Breast epithelium (tissue), 4 donors: ENCODE results near the gene ITPR2. TPM values are rescaled to one million over a fixed set of nuclear protein-coding genes. Genes with fewer than 3 reads are reported as not detected.
A peak's percentile ranks its signal among the peaks of the same experiment; 100 is the strongest.

Experiments
- DNase-seq, 2 donors: peaks; one replicate each; pipeline ENCODE4 v3.0.0-alpha.2; 2019; ENCODE audit warnings: low spot score in 2 of 2
- H3K27ac ChIP-seq, 2 donors: fragments of 200-600 bp; sonication (generic) in 1 of 2; one replicate each; pipeline ENCODE4 v1.5.1; 2016 to 2019; ENCODE audit warnings: mild to moderate bottlenecking in 1 of 2
- H3K27me3 ChIP-seq, 2 donors: fragments of 200-600 bp; sonication (generic) in 1 of 2; one replicate each; pipeline versions ENCODE4 v1.5.1 to v1.6.0; 2017 to 2019; ENCODE audit warnings: control low read depth in 1 of 2, mild to moderate bottlenecking in 1 of 2
- H3K36me3 ChIP-seq: fragments of 200-600 bp; one replicate; pipeline ENCODE4 v1.5.1; 2019
- H3K4me1 ChIP-seq, 2 donors: fragments of 200-600 bp; sonication (generic); one replicate each; pipeline ENCODE4 v1.5.1; 2016 to 2019; ENCODE audit warnings: control low read depth in 1 of 2
- H3K4me3 ChIP-seq, 3 donors: fragments of 200-600 bp; sonication (generic); 1 replicate in 2 of 3; 2 replicates in 1 of 3; pipeline ENCODE4 v1.5.1; 2016 to 2019; ENCODE audit warnings: mild to moderate bottlenecking in 3 of 3, moderate library complexity in 2 of 3
- H3K9me3 ChIP-seq, 2 donors: fragments of 200-600 bp; sonication (generic) in 1 of 2; one replicate each; pipeline ENCODE4 v1.5.1; 2016 to 2019; ENCODE audit warnings: control low read depth in 1 of 2
- POLR2A ChIP-seq: fragments of 450-650 bp; IDR thresholded peaks from one replicate; pipeline ENCODE4 v1.6.1; 2016; ENCODE audit warnings: antibody characterized with exemption, mild to moderate bottlenecking, moderate library complexity
- POLR2AphosphoS5 ChIP-seq, 3 donors: sonication (generic); formaldehyde crosslinking; IDR thresholded peaks; one replicate each; pipeline ENCODE4 v1.6.1; 2017; ENCODE audit warnings: antibody characterized with exemption in 3 of 3
- intact Hi-C: fragments of 100-400 bp; cut with DNase I; formaldehyde crosslinking; loops from one replicate; pipeline ENCODE4 v1.15.1; 2023; ENCODE audit warnings: low total_unique reads
- total RNA-seq, 3 donors: library from RNA; depleted of rRNA; stranded (reverse); fragments of >200 nt; gene quantifications; one replicate each; pipeline ENCODE4 v1.1.0, GENCODE V29; 2016
- TF ChIP-seq, protein P1 (sequence below), 3 donors: fragments of 450-650 bp; IDR thresholded peaks; one replicate each; pipeline ENCODE4 v1.5.1; 2016 to 2017; ENCODE audit warnings: antibody characterized with exemption in 3 of 3, mild to moderate bottlenecking in 3 of 3, moderate library complexity in 3 of 3

ITPR2 gene
- total RNA-seq, 3 donors from 2014 or later: 47.2 to 95.0 (median 66.5) TPM

DNA sequence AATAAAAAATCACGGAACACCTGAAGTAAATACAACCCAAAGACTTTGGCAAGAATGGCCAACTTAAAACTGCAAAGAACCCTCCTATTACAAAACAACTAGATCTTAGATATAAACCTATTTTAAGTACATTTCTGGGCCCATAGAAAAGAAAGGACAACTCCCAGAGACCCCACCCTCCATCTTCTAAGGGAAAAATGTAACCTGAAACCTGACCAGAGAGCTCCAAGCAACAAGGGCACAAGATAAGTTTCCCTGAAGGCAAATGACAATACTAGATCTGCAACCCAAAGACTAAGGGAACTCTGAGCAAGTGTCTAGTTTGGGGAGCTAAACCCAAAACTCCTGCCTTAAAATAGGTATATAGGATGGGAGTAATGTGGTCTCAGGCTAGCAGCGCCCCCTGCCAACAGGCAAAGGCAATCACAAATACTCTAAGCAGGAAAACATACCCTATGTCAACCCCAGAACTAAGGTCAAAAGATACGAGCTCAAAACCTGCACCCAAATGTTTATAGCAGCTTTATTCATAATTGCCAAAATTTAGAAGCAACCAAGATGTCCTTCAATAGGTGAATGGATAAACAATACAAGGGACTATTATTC, 218.9 kb downstream of the ITPR2 start:
- TF ChIP-seq, protein P1, sequence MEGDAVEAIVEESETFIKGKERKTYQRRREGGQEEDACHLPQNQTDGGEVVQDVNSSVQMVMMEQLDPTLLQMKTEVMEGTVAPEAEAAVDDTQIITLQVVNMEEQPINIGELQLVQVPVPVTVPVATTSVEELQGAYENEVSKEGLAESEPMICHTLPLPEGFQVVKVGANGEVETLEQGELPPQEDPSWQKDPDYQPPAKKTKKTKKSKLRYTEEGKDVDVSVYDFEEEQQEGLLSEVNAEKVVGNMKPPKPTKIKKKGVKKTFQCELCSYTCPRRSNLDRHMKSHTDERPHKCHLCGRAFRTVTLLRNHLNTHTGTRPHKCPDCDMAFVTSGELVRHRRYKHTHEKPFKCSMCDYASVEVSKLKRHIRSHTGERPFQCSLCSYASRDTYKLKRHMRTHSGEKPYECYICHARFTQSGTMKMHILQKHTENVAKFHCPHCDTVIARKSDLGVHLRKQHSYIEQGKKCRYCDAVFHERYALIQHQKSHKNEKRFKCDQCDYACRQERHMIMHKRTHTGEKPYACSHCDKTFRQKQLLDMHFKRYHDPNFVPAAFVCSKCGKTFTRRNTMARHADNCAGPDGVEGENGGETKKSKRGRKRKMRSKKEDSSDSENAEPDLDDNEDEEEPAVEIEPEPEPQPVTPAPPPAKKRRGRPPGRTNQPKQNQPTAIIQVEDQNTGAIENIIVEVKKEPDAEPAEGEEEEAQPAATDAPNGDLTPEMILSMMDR (IDR thresholded peaks at IDR 0.05): peak in 2 of 3 donors; percentile 18 to 23
- no peak for TF ChIP-seq POLR2A
- TF ChIP-seq POLR2AphosphoS5 (IDR thresholded peaks at IDR 0.05): no peak
- H3K4me3 ChIP-seq: no peak overlapping the region

DNA sequence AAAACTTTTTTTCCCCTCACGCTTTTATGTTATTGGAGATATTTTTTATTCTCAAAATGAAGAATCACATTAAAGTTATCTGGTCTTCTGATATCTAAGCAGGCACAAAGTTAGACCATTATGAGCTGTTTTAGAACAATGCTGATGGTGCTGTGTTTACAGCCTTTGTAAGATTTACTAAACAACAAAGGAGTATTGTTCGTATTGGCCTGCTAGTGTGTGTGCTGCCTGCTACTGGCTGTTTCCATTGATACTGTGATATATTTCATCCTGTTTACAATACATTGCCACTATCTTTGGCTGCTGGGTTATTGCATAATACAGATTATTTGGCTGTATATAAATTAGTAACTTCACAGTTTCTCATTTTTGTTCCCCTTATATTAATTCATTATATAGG, 220.8 kb downstream of the ITPR2 start:
- TF ChIP-seq POLR2A: no peak
- TF ChIP-seq POLR2AphosphoS5 (IDR thresholded peaks at IDR 0.05): no peak
- TF ChIP-seq, protein P1 (IDR thresholded peaks at IDR 0.05): no peak
- no peak for DNase-seq
- Histone ChIP-seq H3K27me3 (no peaks in the 10 kb centered on the region), H3K4me1 (no peaks in the 10 kb centered on the region), H3K27ac (no peak overlapping the region), H3K4me3 (no peak overlapping the region), H3K36me3 (no peaks in the 10 kb centered on the region), H3K9me3 (no peaks in the 10 kb centered on the region)
- intact Hi-C loops: no loop called here

More for the DNA sequence above, 218.9 kb downstream of the ITPR2 start:
- H3K36me3 ChIP-seq: no peaks in the 10 kb centered on the region
- H3K27me3 ChIP-seq: no peaks in the 10 kb centered on the region
- no peak for DNase-seq
- intact Hi-C loops: no loop called here
- no peak overlapping the region for H3K27ac ChIP-seq
- H3K4me1 ChIP-seq: no peaks in the 10 kb centered on the region
- no peaks in the 10 kb centered on the region for H3K9me3 ChIP-seq

- no peaks in the 10 kb centered on the region for H3K9me3 ChIP-seq
- no peaks in the 10 kb centered on the region for H3K27me3 ChIP-seq
- H3K4me1 ChIP-seq: no peaks in the 10 kb centered on the region
- H3K27ac ChIP-seq: no peak overlapping the region
- no peak for TF ChIP-seq POLR2AphosphoS5 (IDR thresholded peaks at IDR 0.05)
- TF ChIP-seq, protein P1 (IDR thresholded peaks at IDR 0.05): no peak
- TF ChIP-seq POLR2A: no peak
- DNase-seq: no peak
- H3K4me3 ChIP-seq: no peak overlapping the region
- H3K36me3 ChIP-seq: no peaks in the 10 kb centered on the region
- intact Hi-C loops: no loop called here
Observed at GRCh38 chr12:26611598-26611997, 221.4 kb downstream of the ITPR2 start.

- H3K4me1 ChIP-seq: no peaks in the 10 kb centered on the region
- H3K27me3 ChIP-seq: no peaks in the 10 kb centered on the region
- TF ChIP-seq POLR2A: no peak
- TF ChIP-seq, protein P1 (IDR thresholded peaks at IDR 0.05): no peak
- TF ChIP-seq POLR2AphosphoS5 (IDR thresholded peaks at IDR 0.05): no peak
- no peaks in the 10 kb centered on the region for H3K9me3 ChIP-seq
- intact Hi-C loops: no loop called here
- no peak overlapping the region for H3K27ac ChIP-seq
- H3K36me3 ChIP-seq: no peaks in the 10 kb centered on the region
- H3K4me3 ChIP-seq: no peak overlapping the region
- DNase-seq: no peak
Observed at GRCh38 chr12:26610774-26611173, 222.2 kb downstream of the ITPR2 start.

GRCh38 chr12:26609986-26610385, 223.0 kb downstream of the ITPR2 start:
- TF ChIP-seq, protein P1 (IDR thresholded peaks at IDR 0.05): no peak
- TF ChIP-seq POLR2A (no peak), POLR2AphosphoS5 (IDR thresholded peaks at IDR 0.05) (no peak)
- Histone ChIP-seq H3K4me3 (no peak overlapping the region), H3K9me3 (no peaks in the 10 kb centered on the region), H3K36me3 (no peaks in the 10 kb centered on the region), H3K27ac (no peak overlapping the region), H3K27me3 (no peaks in the 10 kb centered on the region), H3K4me1 (no peaks in the 10 kb centered on the region)
- DNase-seq: no peak
- intact Hi-C loops: no loop called here
